Measurements from ENCODE around the gene IL2RA. TPM values are rescaled to one million over a fixed set of nuclear protein-coding genes. Genes with fewer than 3 reads are reported as not detected.

The IL2RA gene
- total and polyA plus RNA-seq, 2 experiments from 2014 or later = not detected

GRCh38 chr10:6095810-6096570, 33.8 kb upstream of the IL2RA start:
- Histone ChIP-seq H3K27ac (no peak overlapping the region), H3K27me3 (no peaks in the 10 kb centered on the region), H3K9me3 (ENCODE audit: low read depth) (no peaks in the 10 kb centered on the region), H3K4me3 (no peak overlapping the region), H3K4me1 (ENCODE audit: low read depth) (no peaks in the 10 kb centered on the region), H3K36me3 (peaks cover 11% of the 10 kb centered on the region)
- no peak for TF ChIP-seq CTCF (IDR thresholded peaks at IDR 0.05; ENCODE audit: low read depth, low read length)
- no peak for DNase-seq (ENCODE audit: low read depth in 1 of 2, low spot score in 1 of 2)

- no peak for DNase-seq (ENCODE audit: low read depth in 1 of 2, low spot score in 1 of 2)
- Histone ChIP-seq H3K4me1 (ENCODE audit: low read depth) (peaks cover 6% of the 10 kb centered on the region), H3K4me3 (no peak overlapping the region), H3K27ac (no peak overlapping the region), H3K9me3 (ENCODE audit: low read depth) (no peaks in the 10 kb centered on the region), H3K27me3 (no peaks in the 10 kb centered on the region), H3K36me3 (peaks cover 2% of the 10 kb centered on the region)
- no peak for TF ChIP-seq CTCF (IDR thresholded peaks at IDR 0.05; ENCODE audit: low read depth, low read length)
These were observed 30.6 kb upstream of the IL2RA start for GRCh38 chr10:6092731-6093130.

GRCh38 chr10:6091630-6092029, 29.5 kb upstream of the IL2RA start:
- no peaks in the 10 kb centered on the region for H3K36me3 ChIP-seq
- no peaks in the 10 kb centered on the region for H3K27me3 ChIP-seq
- H3K4me1 ChIP-seq (ENCODE audit: low read depth) = peaks cover 6% of the 10 kb centered on the region
- no peaks in the 10 kb centered on the region for H3K9me3 ChIP-seq (ENCODE audit: low read depth)
- H3K27ac ChIP-seq = no peak overlapping the region
- H3K4me3 ChIP-seq = no peak overlapping the region
- TF ChIP-seq CTCF (IDR thresholded peaks at IDR 0.05; ENCODE audit: low read depth, low read length) = peak; percentile 13
- DNase-seq (ENCODE audit: low read depth in 1 of 2, low spot score in 1 of 2) = peak in 1 of 2 donors; percentile 47

GRCh38 chr10:6089334-6090219, 27.4 kb upstream of the IL2RA start:
- H3K27me3 ChIP-seq = no peaks in the 10 kb centered on the region
- peak in 1 of 2 donors; percentile 69 for DNase-seq (ENCODE audit: low read depth in 1 of 2, low spot score in 1 of 2)
- H3K4me3 ChIP-seq = peak overlapping the region; percentile 99
- peaks cover 6% of the 10 kb centered on the region for H3K4me1 ChIP-seq (ENCODE audit: low read depth)
- no peak for TF ChIP-seq CTCF (IDR thresholded peaks at IDR 0.05; ENCODE audit: low read depth, low read length)
- H3K27ac ChIP-seq = peak overlapping the region; percentile 99
- H3K36me3 ChIP-seq = no peaks in the 10 kb centered on the region
- no peaks in the 10 kb centered on the region for H3K9me3 ChIP-seq (ENCODE audit: low read depth)

- Histone ChIP-seq H3K36me3 (no peaks in the 10 kb centered on the region), H3K9me3 (ENCODE audit: low read depth) (no peaks in the 10 kb centered on the region), H3K4me3 (peak within 1 kb of the TSS; percentile 99), H3K27ac (peak within 1 kb of the TSS; percentile 99), H3K27me3 (no peaks in the 10 kb centered on the region), H3K4me1 (ENCODE audit: low read depth) (peaks cover 6% of the 10 kb centered on the region)
- peak; percentile 96 to 99 for DNase-seq (ENCODE audit: low read depth in 1 of 2, low spot score in 1 of 2)
- peak; percentile 99 for TF ChIP-seq CTCF (IDR thresholded peaks at IDR 0.05; ENCODE audit: low read depth, low read length)
These were observed 26.7 kb upstream of the IL2RA start, which contains the start of gene RBM17 for GRCh38 chr10:6088721-6089333. RBM17 (plus strand) TSS chr10:6089034; CDS start chr10:6097066, 8,032 bp downstream.
